Keratinocyte (primary cell): ENCODE results near the gene SMTN. TPM values are rescaled to one million over a fixed set of nuclear protein-coding genes. Genes with fewer than 3 reads are reported as not detected.
"Not testable (repeated sequence)": the region's sequence is repeated elsewhere in the genome, so short reads cannot be mapped to it uniquely, and the experiment has no call there.

Experiments used
- DNase-seq: peaks from one replicate; pipeline ENCODE4 v3.0.0-alpha.2; 2011; ENCODE audit warnings: low read depth, missing footprints, low spot score
- FAIRE-seq: peaks from 2 replicates; lab custom pipeline; 2011; peaks lifted over from hg19 to GRCh38; lab: Jason Lieb, UNC
- H2AFZ ChIP-seq: 2 replicates; pipeline ENCODE4 v1.6.0; 2012; ENCODE audit warnings: low read length, control low read depth, inconsistent platforms; ENCODE audit not compliant: control insufficient read depth
- H3K27ac ChIP-seq: 2 replicates; pipeline ENCODE4 v1.5.1; 2011; ENCODE audit warnings: low read length; ENCODE audit not compliant: control insufficient read depth, insufficient read depth
- H3K27me3 ChIP-seq: 3 replicates; pipeline ENCODE4 v1.6.0; 2011; ENCODE audit warnings: low read length; ENCODE audit not compliant: control insufficient read depth, insufficient read depth; ENCODE audit errors: extremely low read depth
- H3K36me3 ChIP-seq, 2 experiments: 2 replicates in 1 of 2; 3 replicates in 1 of 2; pipeline ENCODE4 v1.5.1; 2011; ENCODE audit warnings: low read length in 2 of 2, mild to moderate bottlenecking in 1 of 2; ENCODE audit not compliant: control insufficient read depth in 2 of 2, insufficient read depth in 2 of 2; ENCODE audit errors: extremely low read depth in 1 of 2
- H3K4me1 ChIP-seq: 3 replicates; pipeline ENCODE4 v1.5.1; 2011; ENCODE audit warnings: low read length; ENCODE audit not compliant: control insufficient read depth, insufficient read depth; ENCODE audit errors: extremely low read depth
- H3K4me2 ChIP-seq: 3 replicates; pipeline ENCODE4 v1.6.0; 2011; ENCODE audit warnings: low read depth, low read length; ENCODE audit not compliant: control insufficient read depth, insufficient read depth; ENCODE audit errors: extremely low read depth
- H3K4me3 ChIP-seq, 3 experiments: fragments of 200-600 bp in 1 of 3; sonication (generic) in 1 of 3; 2 replicates in 2 of 3; 3 replicates in 1 of 3; pipeline ENCODE4 v1.5.1; 2011 to 2016; ENCODE audit warnings: low read length in 3 of 3, mild to moderate bottlenecking in 3 of 3, control low read depth in 2 of 3, inconsistent platforms in 1 of 3, low read depth in 1 of 3, mixed read lengths in 1 of 3, mixed run types in 1 of 3, moderate library complexity in 1 of 3; ENCODE audit not compliant: control insufficient read depth in 2 of 3, insufficient read depth in 2 of 3; ENCODE audit errors: extremely low read depth in 1 of 3
- H3K79me2 ChIP-seq: 2 replicates; pipeline ENCODE4 v1.6.0; 2012; ENCODE audit warnings: low read length; ENCODE audit not compliant: control insufficient read depth, insufficient read depth
- H3K9ac ChIP-seq: 3 replicates; pipeline ENCODE4 v1.6.0; 2011; ENCODE audit warnings: low read length; ENCODE audit not compliant: control insufficient read depth, insufficient read depth; ENCODE audit errors: extremely low read depth
- H3K9me1 ChIP-seq: 3 replicates; pipeline ENCODE4 v1.6.0; 2011; ENCODE audit warnings: low read length; ENCODE audit not compliant: control insufficient read depth, insufficient read depth; ENCODE audit errors: extremely low read depth
- H3K9me3 ChIP-seq: 2 replicates; pipeline ENCODE4 v1.5.1; 2012; ENCODE audit warnings: low read depth, low read length; ENCODE audit not compliant: control insufficient read depth
- H4K20me1 ChIP-seq: 3 replicates; pipeline ENCODE4 v1.6.0; 2011; ENCODE audit warnings: low read length; ENCODE audit not compliant: control insufficient read depth, insufficient read depth; ENCODE audit errors: extremely low read depth
- EZH2 ChIP-seq: IDR thresholded peaks from one replicate; pipeline ENCODE4 v1.6.1; 2012; ENCODE audit warnings: inconsistent platforms, mild to moderate bottlenecking, low read length, moderate library complexity
- dilution Hi-C: fragments of 300-500 bp; cut with MboI; formaldehyde crosslinking; loops from one replicate; pipeline ENCODE4 v1.7.0; 2020; ENCODE audit warnings: low sequenced_read_pairs; ENCODE audit not compliant: extremely low pct_ligation_motif_present
- polyA plus RNA-seq, 5 experiments: library from polyadenylated mRNA; depleted of rRNA in 3 of 5; stranded (reverse) in 3 of 5; stranded (forward) in 1 of 5; unstranded in 1 of 5; fragments of >200 nt; gene quantifications; 1 replicate in 1 of 5; 2 replicates in 3 of 5; 3 replicates in 1 of 5; pipeline versions ENCODE4 v1.2.1 to v1.2.3, GENCODE V29; 2011 to 2012; ENCODE audit warnings: missing spikeins in 2 of 5, low read depth in 1 of 5, low replicate concordance in 1 of 5
- TF ChIP-seq, protein P1 (sequence below), 3 experiments: IDR thresholded peaks in 1 of 3; conservative IDR thresholded peaks in 1 of 3; optimal IDR thresholded peaks in 1 of 3; 2 replicates in 2 of 3; 3 replicates in 1 of 3; pipeline versions ENCODE3 to v1.5.1; 2011; ENCODE audit warnings: low read length in 3 of 3, mild to moderate bottlenecking in 3 of 3, moderate library complexity in 2 of 3, control low read depth in 1 of 3, inconsistent platforms in 1 of 3; ENCODE audit not compliant: insufficient read depth in 2 of 3; ENCODE audit errors: extremely low read depth in 1 of 3

Gene SMTN
- polyA plus RNA-seq, 1 donor (not counting 4 experiments of a cell fraction or from before 2014, with no cell fraction given), result 61.2 TPM

DNA sequence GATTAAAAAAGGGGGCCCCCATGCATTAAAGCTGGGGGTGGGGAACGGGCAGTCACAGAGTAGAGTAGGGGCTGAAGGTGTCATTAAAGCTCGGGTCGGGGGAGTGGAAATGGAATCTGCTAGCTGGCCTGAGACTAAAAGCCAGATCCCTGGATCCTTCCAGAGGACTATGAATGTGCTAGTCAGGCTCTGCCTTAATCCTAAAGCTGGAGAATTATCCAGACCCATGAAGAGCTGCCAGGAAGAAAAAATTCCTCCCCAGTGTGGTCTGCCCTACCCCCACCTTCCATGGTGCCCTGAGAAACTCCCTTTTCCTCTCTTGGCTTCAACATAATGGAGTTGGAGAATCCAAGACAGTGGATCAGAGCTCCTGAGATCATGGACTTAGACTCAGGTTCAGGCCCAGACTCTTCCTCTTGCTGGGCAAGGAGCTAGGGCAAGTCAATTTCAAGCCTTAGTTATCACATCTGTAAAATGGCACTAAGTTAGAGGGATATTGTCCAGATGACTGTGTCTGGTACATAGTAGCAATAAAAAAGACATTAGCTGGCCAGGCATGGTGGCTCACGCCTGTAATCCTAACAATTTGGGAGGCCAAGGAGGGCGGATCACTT, 24.0 kb upstream of the SMTN start:
- Histone ChIP-seq H3K27me3 (no peaks in the 10 kb centered on the region), H3K36me3 (no peaks in the 10 kb centered on the region), H3K4me3 (no peak overlapping the region), H3K9me1 (no peaks in the 10 kb centered on the region), H4K20me1 (no peaks in the 10 kb centered on the region), H3K9me3 (no peaks in the 10 kb centered on the region), H3K9ac (no peak overlapping the region), H3K27ac (no peak overlapping the region), H2AFZ (no peak overlapping the region), H3K79me2 (no peaks in the 10 kb centered on the region), H3K4me2 (no peak overlapping the region), H3K4me1 (peaks cover 20% of the 10 kb centered on the region)
- no peak for TF ChIP-seq EZH2
- TF ChIP-seq, protein P1, sequence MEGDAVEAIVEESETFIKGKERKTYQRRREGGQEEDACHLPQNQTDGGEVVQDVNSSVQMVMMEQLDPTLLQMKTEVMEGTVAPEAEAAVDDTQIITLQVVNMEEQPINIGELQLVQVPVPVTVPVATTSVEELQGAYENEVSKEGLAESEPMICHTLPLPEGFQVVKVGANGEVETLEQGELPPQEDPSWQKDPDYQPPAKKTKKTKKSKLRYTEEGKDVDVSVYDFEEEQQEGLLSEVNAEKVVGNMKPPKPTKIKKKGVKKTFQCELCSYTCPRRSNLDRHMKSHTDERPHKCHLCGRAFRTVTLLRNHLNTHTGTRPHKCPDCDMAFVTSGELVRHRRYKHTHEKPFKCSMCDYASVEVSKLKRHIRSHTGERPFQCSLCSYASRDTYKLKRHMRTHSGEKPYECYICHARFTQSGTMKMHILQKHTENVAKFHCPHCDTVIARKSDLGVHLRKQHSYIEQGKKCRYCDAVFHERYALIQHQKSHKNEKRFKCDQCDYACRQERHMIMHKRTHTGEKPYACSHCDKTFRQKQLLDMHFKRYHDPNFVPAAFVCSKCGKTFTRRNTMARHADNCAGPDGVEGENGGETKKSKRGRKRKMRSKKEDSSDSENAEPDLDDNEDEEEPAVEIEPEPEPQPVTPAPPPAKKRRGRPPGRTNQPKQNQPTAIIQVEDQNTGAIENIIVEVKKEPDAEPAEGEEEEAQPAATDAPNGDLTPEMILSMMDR (optimal IDR thresholded peaks at IDR 0.05 in 1 of 3, IDR thresholded peaks at IDR 0.05 in 1 of 3, conservative IDR thresholded peaks at IDR 0.05 in 1 of 3; ENCODE audit: extremely low read depth in 1 of 3, insufficient read depth in 2 of 3, low read length in 3 of 3), result no peak
- dilution Hi-C loops, result loop anchor here (25.0 kb wide), 1 partner anchor 95 kb away; the partner anchor contains the start of genes MORC2 and TUG1
- no peak for DNase-seq
- no peak for FAIRE-seq

DNA sequence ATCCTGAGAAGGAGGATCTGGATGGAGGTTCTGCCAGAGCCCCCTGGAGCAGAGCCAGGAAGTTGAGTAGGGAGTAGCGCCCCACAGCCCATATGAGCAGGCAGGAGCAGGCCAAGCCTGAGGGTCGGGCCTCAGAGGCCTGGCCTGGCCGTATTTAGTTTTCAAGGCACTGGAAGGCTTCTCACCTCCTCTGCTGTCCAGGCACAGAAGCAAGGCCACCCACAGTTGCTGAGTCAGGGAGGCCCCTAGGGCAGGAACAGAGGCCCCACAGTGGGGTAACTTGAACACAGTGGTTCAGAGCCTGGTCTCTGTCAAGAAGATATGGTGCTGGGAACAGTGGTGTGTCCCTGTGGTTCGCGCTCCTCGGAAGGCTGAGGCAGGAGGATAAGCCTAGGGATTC, 21.5 kb upstream of the SMTN start:
- H3K9me1 ChIP-seq, H3K27me3 ChIP-seq, H3K27ac ChIP-seq, H3K36me3 ChIP-seq, H3K9me3 ChIP-seq, H3K9ac ChIP-seq, FAIRE-seq, DNase-seq, H3K4me2 ChIP-seq, H2AFZ ChIP-seq, H3K79me2 ChIP-seq, H4K20me1 ChIP-seq, H3K4me3 ChIP-seq: not testable (repeated sequence)
- dilution Hi-C loops, result loop anchor here (25.0 kb wide), 1 partner anchor 97 kb away; the partner anchor contains the start of genes MORC2 and TUG1
- peaks cover 27% of the 10 kb centered on the region for H3K4me1 ChIP-seq
